Right lobe of liver (tissue), 6 donors: ENCODE results near the gene DPP10. TPM values are rescaled to one million over a fixed set of nuclear protein-coding genes. Genes with fewer than 3 reads are reported as not detected.

Source experiments
- ATAC-seq, 4 donors: fragments of 200-7000 bp; cut with Tn5 transposase; one replicate each; pipeline ENCODE4 v1.9.1; 2020; ENCODE audit warnings: mild to moderate bottlenecking in 4 of 4, moderate library complexity in 4 of 4
- DNase-seq, 3 donors: peaks; one replicate each; pipeline ENCODE4 v3.0.0-alpha.2; 2020
- H3K27ac ChIP-seq, 3 donors: fragments of 200-600 bp; one replicate each; pipeline ENCODE4 v1.8.0; 2022
- H3K27me3 ChIP-seq, 2 donors: fragments of 200-600 bp; one replicate each; pipeline ENCODE4 v1.8.0; 2022
- H3K36me3 ChIP-seq, 4 donors: fragments of 200-600 bp; sonication (generic) in 1 of 4; one replicate each; pipeline versions ENCODE4 v1.5.1 to v1.8.0; 2017 to 2022; ENCODE audit warnings: control low read depth in 1 of 4
- H3K4me1 ChIP-seq, 4 donors: fragments of 200-600 bp; sonication (generic) in 1 of 4; one replicate each; pipeline versions ENCODE4 v1.5.1 to v1.8.0; 2017 to 2022; ENCODE audit warnings: control low read depth in 1 of 4
- H3K4me3 ChIP-seq, 3 donors: fragments of 200-600 bp; one replicate each; pipeline ENCODE4 v1.8.0; 2022
- H3K9me3 ChIP-seq, 4 donors: fragments of 200-600 bp; sonication (generic) in 1 of 4; one replicate each; pipeline versions ENCODE4 v1.5.1 to v1.8.0; 2017 to 2022; ENCODE audit warnings: control low read depth in 1 of 4
- CTCF ChIP-seq, 4 donors: fragments of 200-600 bp in 3 of 4; fragments of 450-650 bp in 1 of 4; IDR thresholded peaks; one replicate each; pipeline versions ENCODE4 v1.5.1 to v1.8.0; 2016 to 2022; ENCODE audit warnings: antibody characterized with exemption in 4 of 4, mild to moderate bottlenecking in 2 of 4
- POLR2A ChIP-seq: fragments of 450-650 bp; IDR thresholded peaks from one replicate; pipeline ENCODE4 v1.6.1; 2017; ENCODE audit warnings: antibody characterized with exemption, mild to moderate bottlenecking
- WGBS: methylation state at CpG from one replicate; pipeline ENCODE4 v1.1.6; 2018; ENCODE audit warnings: low coverage, low lambda C conversion rate; ENCODE audit not compliant: insufficient coverage; ENCODE audit errors: missing lambda C conversion rate; 5-methylcytosine and 5-hydroxymethylcytosine counted together
- intact Hi-C, 2 donors: fragments of 100-400 bp; cut with DNase I; formaldehyde crosslinking; loops; one replicate each; pipeline versions ENCODE4 v1.11.2 to v1.14.1; 2022
- total RNA-seq, 6 experiments: library from RNA; depleted of rRNA in 2 of 6; stranded (reverse); fragments of >200 nt in 2 of 6; fragmentation: NEBNext Ultra II Directional in 3 of 6; extraction: Animal tissue kit (Norgen Biotek cat#: 25700) in 3 of 6; gene quantifications; one replicate each; pipeline versions ENCODE4 v1.1.0 to v1.2.4, GENCODE V29; 2016 to 2023
- donor health status: DM: no; HTN: yes; CAD: no.
- donor health status: DM: no; HTN: no; CAD: no.
- donor health status: DM: no; HTN: no; CAD: no.
- donor health status: DM: no; HTN: yes; CAD: no.
- donor health status: DM: no; HTN: yes; CAD: no.

DPP10 gene
- total RNA-seq, 6 experiments from 2014 or later: 0.09 to 0.19 (median 0.15) TPM; not detected in 2

DNA sequence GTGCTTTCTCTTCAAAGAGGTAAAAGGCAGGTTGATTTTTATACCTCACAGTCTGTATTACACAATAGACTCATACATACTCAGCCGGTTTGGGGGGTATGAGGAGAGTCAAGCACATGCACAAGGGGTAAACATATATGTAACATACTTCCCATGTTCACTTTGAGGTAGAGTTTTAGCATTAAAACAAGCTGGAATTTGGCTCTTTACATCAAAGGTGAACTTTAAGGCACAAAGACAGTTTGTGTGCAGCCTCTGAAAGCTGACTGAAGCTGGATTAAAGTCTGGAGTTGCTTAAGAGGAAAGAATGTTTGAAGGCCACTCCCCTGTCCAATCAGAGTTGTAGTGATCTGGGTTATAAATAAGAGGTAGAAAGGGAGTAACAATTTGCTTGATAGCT, 282.0 kb downstream of the DPP10 start:
- no peaks in the 10 kb centered on the region for H3K4me1 ChIP-seq
- H3K36me3 ChIP-seq: no peaks in the 10 kb centered on the region
- WGBS: 20% methylated on average over 1 of the region's 1 CpG
- H3K9me3 ChIP-seq: no peaks in the 10 kb centered on the region
- DNase-seq (no peak), ATAC-seq (peak in 1 of 4 donors; percentile 50)
- H3K27me3 ChIP-seq: no peaks in the 10 kb centered on the region
- intact Hi-C loops: no loop called here
- H3K27ac ChIP-seq: no peak overlapping the region
- H3K4me3 ChIP-seq: no peak overlapping the region
- TF ChIP-seq POLR2A (no peak), CTCF (IDR thresholded peaks at IDR 0.05) (no peak)

- Histone ChIP-seq H3K36me3 (no peaks in the 10 kb centered on the region), H3K9me3 (no peaks in the 10 kb centered on the region), H3K27me3 (no peaks in the 10 kb centered on the region), H3K4me3 (no peak overlapping the region), H3K4me1 (no peaks in the 10 kb centered on the region), H3K27ac (no peak overlapping the region)
- 27% methylated on average over 2 of the region's 3 CpGs for WGBS
- intact Hi-C loops: no loop called here
- no peak for TF ChIP-seq CTCF (IDR thresholded peaks at IDR 0.05)
- TF ChIP-seq POLR2A: no peak
- ATAC-seq (no peak), DNase-seq (no peak)
These were observed 284.6 kb downstream of the DPP10 start for GRCh38 chr2:114727012-114727411.

GRCh38 chr2:114728372-114728771, 285.9 kb downstream of the DPP10 start:
- Histone ChIP-seq H3K27ac (no peak overlapping the region), H3K4me3 (no peak overlapping the region), H3K27me3 (no peaks in the 10 kb centered on the region), H3K9me3 (no peaks in the 10 kb centered on the region), H3K4me1 (no peaks in the 10 kb centered on the region), H3K36me3 (no peaks in the 10 kb centered on the region)
- WGBS: 25% methylated on average over 3 of the region's 4 CpGs
- TF ChIP-seq POLR2A (no peak), CTCF (IDR thresholded peaks at IDR 0.05) (no peak)
- intact Hi-C loops: no loop called here
- ATAC-seq (peak in 1 of 4 donors; percentile 88), DNase-seq (no peak)

- no peaks in the 10 kb centered on the region for H3K27me3 ChIP-seq
- H3K36me3 ChIP-seq: no peaks in the 10 kb centered on the region
- no peak overlapping the region for H3K27ac ChIP-seq
- WGBS: 68% methylated on average over 5 of the region's 5 CpGs
- intact Hi-C loops: no loop called here
- no peaks in the 10 kb centered on the region for H3K9me3 ChIP-seq
- ATAC-seq (peak in 1 of 4 donors; percentile 72), DNase-seq (no peak)
- no peak overlapping the region for H3K4me3 ChIP-seq
- TF ChIP-seq POLR2A: no peak
- TF ChIP-seq CTCF (IDR thresholded peaks at IDR 0.05): peak in 2 of 4 donors; percentile 25 to 35
- H3K4me1 ChIP-seq: no peaks in the 10 kb centered on the region
These were observed 286.6 kb downstream of the DPP10 start for GRCh38 chr2:114729026-114729425.

DNA sequence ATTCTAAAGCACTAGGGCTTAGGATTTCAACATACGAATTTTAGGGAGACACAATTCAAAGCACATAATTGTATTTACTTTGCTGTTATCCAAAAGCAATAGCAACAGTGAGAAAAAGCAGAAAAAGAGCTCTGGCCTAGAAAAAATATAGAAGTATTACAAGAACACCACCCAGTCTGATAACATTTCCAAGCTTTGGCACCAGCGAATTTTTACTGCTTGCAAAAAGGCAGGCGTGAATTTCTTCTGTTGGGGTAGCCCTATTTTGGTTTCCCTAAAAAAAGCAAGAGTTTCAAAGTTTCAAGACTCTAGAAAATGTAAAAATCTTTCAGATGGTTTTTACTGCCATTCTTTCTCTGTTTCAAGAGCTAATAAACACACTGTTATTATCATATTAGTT, 292.7 kb downstream of the DPP10 start:
- no peak for DNase-seq
- Histone ChIP-seq H3K4me3 (no peak overlapping the region), H3K4me1 (no peaks in the 10 kb centered on the region), H3K36me3 (no peaks in the 10 kb centered on the region), H3K27me3 (no peaks in the 10 kb centered on the region), H3K9me3 (no peaks in the 10 kb centered on the region), H3K27ac (no peak overlapping the region)
- WGBS: 54% methylated on average over 3 of the region's 3 CpGs
- no peak for TF ChIP-seq CTCF (IDR thresholded peaks at IDR 0.05)
- no peak for TF ChIP-seq POLR2A
- ATAC-seq: no peak
- intact Hi-C loops: no loop called here
